HG03135 (cell line): Measurements from ENCODE around the gene MAB21L1.

ENCODE experiments used
- ATAC-seq: cut with Tn5 transposase; IDR thresholded peaks from one replicate; pipeline ENCODE4 v1.9.1; 2021; ENCODE audit warnings: mild to moderate bottlenecking, moderate library complexity; ENCODE audit not compliant: unreplicated experiment

MAB21L1 gene

GRCh38 chr13:35480346-35480745 lies 3.9 kb upstream of the MAB21L1 start:
- ATAC-seq = no peak

GRCh38 chr13:35479706-35480105 lies 3.2 kb upstream of the MAB21L1 start:
- no peak for ATAC-seq

- no peak for ATAC-seq
Measured at GRCh38 chr13:35479038-35479492, 2.6 kb upstream of the MAB21L1 start.

- ATAC-seq = no peak
Measured at GRCh38 chr13:35478271-35479037, 2.0 kb upstream of the MAB21L1 start.

- no peak for ATAC-seq
Measured at GRCh38 chr13:35477386-35477946, 977 bp upstream of the MAB21L1 start.

GRCh38 chr13:35475212-35475959 lies 1.1 kb downstream of the MAB21L1 start:
- no peak for ATAC-seq

- no peak for ATAC-seq
Measured at GRCh38 chr13:35474496-35475211, 1.8 kb downstream of the MAB21L1 start.

GRCh38 chr13:35473802-35474201 lies 2.7 kb downstream of the MAB21L1 start:
- no peak for ATAC-seq

GRCh38 chr13:35473206-35473775 lies 3.2 kb downstream of the MAB21L1 start:
- no peak for ATAC-seq

GRCh38 chr13:35472323-35472881 lies 4.1 kb downstream of the MAB21L1 start:
- ATAC-seq = no peak

GRCh38 chr13:35471706-35472322 lies 4.7 kb downstream of the MAB21L1 start:
- ATAC-seq = no peak

GRCh38 chr13:35470671-35471661 lies 5.5 kb downstream of the MAB21L1 start:
- ATAC-seq = no peak

- ATAC-seq = no peak
Measured at GRCh38 chr13:35469806-35470525, 6.5 kb downstream of the MAB21L1 start.

- no peak for ATAC-seq
Measured at GRCh38 chr13:35468195-35468594, 8.3 kb downstream of the MAB21L1 start.

GRCh38 chr13:35465371-35465770 lies 11.1 kb downstream of the MAB21L1 start:
- no peak for ATAC-seq

- ATAC-seq = no peak
Measured at GRCh38 chr13:35460061-35460460, 16.4 kb downstream of the MAB21L1 start.

- ATAC-seq = no peak
Measured at GRCh38 chr13:35457258-35457657, 19.2 kb downstream of the MAB21L1 start.

- ATAC-seq = no peak
Measured at GRCh38 chr13:35455022-35455421, 21.5 kb downstream of the MAB21L1 start.
